ENCODE results near the gene PIGM.

The PIGM gene

GRCh38 chr1:160047111-160047991, 15.6 kb upstream of the PIGM start:
- H3K27ac ChIP-seq: no peak overlapping the region
- TF ChIP-seq CTCF (conservative IDR thresholded peaks at IDR 0.05): no peak

GRCh38 chr1:160046494-160047110, 14.8 kb upstream of the PIGM start:
- H3K27ac ChIP-seq: no peak overlapping the region
- TF ChIP-seq CTCF (conservative IDR thresholded peaks at IDR 0.05): peak; percentile 23; the same call in 1 of the 2 replicates

- no peak overlapping the region for H3K27ac ChIP-seq
- TF ChIP-seq CTCF (conservative IDR thresholded peaks at IDR 0.05): no peak
These were observed 13.9 kb upstream of the PIGM start for GRCh38 chr1:160045653-160046052.

GRCh38 chr1:160043543-160043942, 11.8 kb upstream of the PIGM start:
- H3K27ac ChIP-seq: no peak overlapping the region
- no peak for TF ChIP-seq CTCF (conservative IDR thresholded peaks at IDR 0.05)

- TF ChIP-seq CTCF (conservative IDR thresholded peaks at IDR 0.05): no peak
- H3K27ac ChIP-seq: no peak overlapping the region
These were observed 8.7 kb upstream of the PIGM start for GRCh38 chr1:160040476-160040875.

- peak overlapping the region; percentile 87 for H3K27ac ChIP-seq
- TF ChIP-seq CTCF (conservative IDR thresholded peaks at IDR 0.05): no peak
These were observed 503 bp upstream of the PIGM start for GRCh38 chr1:160032165-160032820.

- no peak for TF ChIP-seq CTCF (conservative IDR thresholded peaks at IDR 0.05)
- H3K27ac ChIP-seq: peak overlapping the region; percentile 87
These were observed 979 bp downstream of the PIGM start for GRCh38 chr1:160030657-160031364.
